GM18870 (cell line): ENCODE results near the gene FLRT2.

Experiments used
- ATAC-seq: cut with Tn5 transposase; IDR thresholded peaks from one replicate; pipeline ENCODE4 v1.9.1; 2021; ENCODE audit warnings: moderate library complexity; ENCODE audit not compliant: unreplicated experiment

FLRT2 gene

DNA sequence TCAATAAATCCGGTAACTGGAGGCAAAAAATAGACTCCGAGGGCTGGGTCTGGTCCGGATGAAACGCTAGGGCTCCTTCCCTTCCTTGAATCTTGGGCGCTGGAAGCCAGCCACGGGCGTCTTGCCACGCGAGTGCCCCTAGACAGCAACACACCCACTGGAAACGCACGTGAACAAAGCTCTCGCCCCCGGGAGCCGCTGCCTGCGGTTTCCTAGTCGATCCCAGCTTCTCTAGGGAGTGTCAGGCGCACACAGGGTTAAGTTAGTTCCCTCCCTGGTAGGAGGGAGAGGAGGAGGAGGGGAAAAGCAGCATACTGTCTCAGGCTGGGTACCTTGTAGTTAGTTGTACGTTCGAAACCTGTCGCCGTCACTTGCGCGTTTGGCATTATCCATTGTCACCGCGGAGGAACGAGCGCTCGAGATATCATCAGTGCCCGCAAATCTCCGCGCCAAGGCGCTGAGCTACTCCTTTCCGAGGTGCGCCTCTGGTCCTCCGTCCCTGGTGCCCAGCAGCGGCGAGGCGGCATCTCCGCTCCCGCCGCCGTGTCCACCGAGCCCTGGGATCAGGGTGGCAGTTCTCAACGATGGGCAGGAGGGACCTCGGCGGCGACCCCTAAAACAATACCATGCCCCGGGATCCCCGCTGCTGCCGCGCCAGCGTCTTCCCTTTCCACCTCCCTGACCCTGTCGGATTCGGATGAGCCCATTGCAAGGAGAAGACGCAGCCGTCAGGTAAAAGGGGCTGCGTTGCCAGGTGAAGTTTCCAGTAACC, at the start of gene FLRT2:
FLRT2 (plus strand) TSS at position 342 of the 772 bp plus-strand sequence. CDS start 91,371 bp downstream, outside the sequence.
- no peak for ATAC-seq

- no peak for ATAC-seq
Observed at GRCh38 chr14:85481471-85481870, 48.5 kb upstream of the FLRT2 start.

GRCh38 chr14:85482552-85482951, 47.4 kb upstream of the FLRT2 start:
- ATAC-seq, result no peak

DNA sequence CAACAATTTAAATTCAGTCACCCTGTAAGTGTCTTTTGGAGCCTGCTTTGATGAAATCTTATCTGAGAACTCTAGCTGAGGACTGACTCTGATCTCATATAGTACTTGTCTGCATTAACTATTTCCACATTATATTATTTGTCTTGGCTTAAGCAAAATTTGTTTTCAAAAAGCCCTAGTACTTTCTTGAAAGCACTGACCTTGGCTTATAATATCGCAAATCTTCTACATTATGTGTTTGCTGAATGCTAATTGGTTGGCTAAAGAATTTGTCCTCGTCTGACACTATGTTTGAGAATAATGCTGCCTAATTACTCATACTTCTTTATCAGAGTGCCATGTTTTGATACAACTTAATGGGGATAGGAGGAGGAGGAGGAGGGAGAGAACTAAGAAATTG, 46.9 kb upstream of the FLRT2 start:
- ATAC-seq, result no peak

DNA sequence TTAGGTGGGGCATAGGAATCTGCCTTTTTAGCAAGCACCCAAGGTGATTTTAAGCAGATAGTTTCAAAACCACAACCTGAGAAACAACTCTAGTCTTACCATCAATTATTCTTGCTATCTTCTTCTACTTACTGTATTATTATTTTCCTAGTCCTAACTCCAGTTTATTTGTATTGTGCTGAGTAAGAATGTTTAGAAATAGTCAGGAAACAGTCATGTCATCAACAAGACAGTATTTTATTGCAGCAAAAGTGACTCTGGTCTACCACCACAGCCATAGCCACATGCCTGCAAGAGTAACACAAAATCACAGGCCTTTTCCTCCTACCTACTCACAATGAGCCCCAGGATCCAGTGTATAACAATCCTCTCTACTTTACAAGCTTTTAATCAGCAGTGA, 46.3 kb upstream of the FLRT2 start:
- ATAC-seq, result no peak

DNA sequence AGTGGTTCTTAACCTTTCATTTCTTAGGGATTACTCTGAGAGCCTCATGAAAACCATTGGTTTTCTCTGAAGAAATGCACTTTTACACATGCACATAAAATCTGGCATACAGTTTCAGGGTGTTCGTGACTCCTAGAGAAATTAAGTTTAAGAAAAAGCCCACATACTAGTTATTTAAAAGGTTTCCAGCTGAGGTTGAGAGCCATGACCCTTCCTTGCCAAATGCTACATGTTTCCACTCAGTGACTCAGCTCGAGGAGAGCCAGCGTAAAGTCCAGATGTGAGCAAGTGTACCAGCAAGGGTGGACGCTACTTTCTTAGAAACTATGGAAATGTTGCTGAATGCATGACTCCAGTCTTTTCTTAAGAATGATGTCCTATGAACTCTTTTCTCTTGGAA, 42.7 kb upstream of the FLRT2 start:
- no peak for ATAC-seq

GRCh38 chr14:85501751-85502150, 28.2 kb upstream of the FLRT2 start:
- no peak for ATAC-seq

- no peak for ATAC-seq
Observed at GRCh38 chr14:85508863-85509262, 21.1 kb upstream of the FLRT2 start.

GRCh38 chr14:85512451-85512850, 17.5 kb upstream of the FLRT2 start:
- ATAC-seq, result no peak

DNA sequence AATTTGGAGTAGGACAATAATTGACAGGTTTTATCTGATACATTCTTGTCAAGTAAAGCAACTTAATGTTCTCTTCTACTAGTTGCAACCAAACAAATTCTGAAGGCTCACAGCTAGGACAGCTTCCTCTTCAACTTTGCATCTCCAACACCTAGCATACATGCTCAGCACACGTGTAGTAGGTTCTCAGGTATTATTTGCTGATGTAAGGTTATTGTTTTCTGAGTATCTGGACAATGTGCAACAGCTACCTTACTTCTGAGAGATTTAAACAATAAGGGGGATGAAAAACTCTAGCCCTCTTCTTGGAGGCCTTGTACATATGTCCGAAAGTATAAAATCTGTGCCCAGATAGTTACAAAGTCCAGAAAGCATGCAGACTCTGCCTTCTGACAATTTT, 15.5 kb upstream of the FLRT2 start:
- no peak for ATAC-seq

GRCh38 chr14:85516239-85517113, 13.5 kb upstream of the FLRT2 start:
- ATAC-seq, result no peak

GRCh38 chr14:85517114-85517688, 12.7 kb upstream of the FLRT2 start:
- no peak for ATAC-seq

DNA sequence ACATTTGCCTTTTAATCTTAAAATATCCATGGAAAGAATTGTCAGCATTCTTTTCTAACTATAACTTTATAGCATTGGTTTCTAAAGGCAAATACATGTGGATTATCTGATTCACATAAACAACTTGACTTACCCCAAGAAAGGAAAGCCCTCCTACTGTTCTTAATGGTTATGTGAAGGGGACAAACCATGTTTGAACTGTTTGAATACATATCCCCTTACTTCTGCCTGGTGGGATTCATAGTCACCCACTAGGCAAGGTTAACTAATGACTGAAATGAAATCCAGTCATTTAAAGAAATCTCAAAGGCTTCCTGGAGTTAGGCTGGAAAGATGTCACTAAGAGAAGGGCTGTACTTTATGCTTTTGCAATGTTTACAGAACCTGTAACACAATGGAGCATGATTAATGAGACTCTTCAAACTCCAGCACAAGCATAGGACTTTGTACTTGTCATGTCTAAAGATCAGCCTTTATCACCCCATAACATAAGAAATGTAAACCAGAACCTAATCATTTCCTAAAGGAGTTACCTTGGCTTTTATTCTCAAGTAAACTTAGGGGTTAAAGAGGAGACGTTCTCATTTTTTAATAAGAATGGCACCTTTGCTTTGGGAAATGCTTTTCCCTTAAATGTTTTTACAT, 10.2 kb upstream of the FLRT2 start:
- no peak for ATAC-seq

DNA sequence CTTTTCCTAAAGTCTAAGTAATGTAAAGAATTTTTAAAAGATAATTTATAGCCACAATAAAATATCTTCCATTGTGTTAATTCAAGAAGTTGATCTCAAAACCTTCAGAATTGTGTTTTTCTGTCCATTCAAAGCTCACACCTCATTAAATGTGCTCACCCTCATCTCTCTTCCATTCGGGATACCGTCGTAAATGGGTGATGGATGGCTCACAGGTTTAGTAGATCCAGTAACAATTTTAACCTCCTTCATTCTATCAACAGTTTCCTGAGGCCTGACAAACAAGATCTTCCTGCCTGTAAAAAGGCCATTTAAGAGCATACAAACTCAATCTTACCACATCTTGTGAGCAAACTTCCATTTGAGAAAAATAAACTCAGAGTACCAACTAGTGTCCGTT, 9.4 kb upstream of the FLRT2 start:
- no peak for ATAC-seq

GRCh38 chr14:85523624-85524023, 6.3 kb upstream of the FLRT2 start:
- no peak for ATAC-seq

- ATAC-seq, result no peak
Observed at GRCh38 chr14:85527006-85527405, 2.9 kb upstream of the FLRT2 start.

DNA sequence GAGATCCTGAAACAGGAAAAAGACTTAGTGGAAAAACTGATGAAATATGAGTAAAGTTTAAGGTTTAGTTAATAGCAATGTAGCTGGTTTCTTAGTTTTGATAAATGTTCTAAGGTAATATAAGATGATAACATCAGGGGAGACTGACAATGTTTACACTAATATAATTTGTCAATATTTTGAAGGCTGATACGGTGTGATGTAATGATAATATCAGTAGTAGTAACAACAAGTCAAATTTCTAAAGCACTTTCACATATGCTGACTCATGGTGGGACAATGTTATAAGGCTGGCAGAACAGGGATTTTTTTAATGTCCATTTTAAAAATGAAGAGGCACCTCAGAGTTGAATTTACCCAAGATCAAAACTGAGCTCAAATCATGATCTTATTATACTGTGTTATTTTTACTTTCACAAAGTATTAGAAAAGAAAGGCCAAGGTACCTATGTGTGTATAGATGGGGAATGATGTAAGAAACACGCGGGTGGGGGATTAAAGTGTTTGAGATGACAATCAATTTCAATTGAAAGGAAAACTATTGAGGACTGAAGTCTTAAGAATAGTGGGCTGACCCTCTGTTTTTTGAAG, 2.4 kb upstream of the FLRT2 start:
- ATAC-seq, result no peak

- no peak for ATAC-seq
Observed at GRCh38 chr14:85528080-85528896, 1.7 kb upstream of the FLRT2 start.

DNA sequence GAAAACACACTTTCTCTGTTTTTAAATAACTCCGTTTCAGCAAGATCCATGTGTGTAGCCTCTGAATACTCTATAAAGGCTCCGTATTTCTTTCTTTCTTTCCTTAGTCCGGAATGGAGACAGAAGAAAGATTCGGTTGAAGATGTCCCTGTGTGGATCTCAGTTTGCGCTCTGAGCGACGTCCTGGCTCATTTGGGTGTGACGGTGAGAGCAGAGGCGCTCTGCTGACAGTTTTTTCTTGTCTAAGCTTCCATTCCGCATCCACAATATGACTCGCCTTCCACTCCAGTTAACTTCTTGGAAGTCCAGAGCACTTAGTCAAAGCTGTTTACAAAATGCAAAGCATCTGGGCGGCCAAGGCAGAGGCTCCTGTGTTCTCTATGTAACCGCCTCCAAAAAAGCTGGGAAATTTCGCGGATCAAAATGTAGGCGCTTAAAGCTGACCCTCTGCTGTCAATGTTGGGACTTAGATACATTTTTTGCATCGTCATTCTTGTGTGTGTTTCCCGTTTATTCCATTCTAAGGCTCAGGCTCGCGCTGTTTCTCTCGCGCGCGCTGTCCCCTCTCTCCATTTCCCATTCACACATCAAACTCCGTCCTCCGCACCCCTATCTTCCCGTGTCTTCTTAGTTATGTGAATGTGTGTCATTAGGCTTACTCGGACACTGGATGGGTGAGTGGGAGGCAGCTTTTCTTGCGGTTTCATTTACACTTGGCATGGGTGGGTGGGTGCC, 880 bp upstream of the FLRT2 start:
- ATAC-seq, result no peak
